ENCODE measurements around the gene KCNH1.

DNA sequence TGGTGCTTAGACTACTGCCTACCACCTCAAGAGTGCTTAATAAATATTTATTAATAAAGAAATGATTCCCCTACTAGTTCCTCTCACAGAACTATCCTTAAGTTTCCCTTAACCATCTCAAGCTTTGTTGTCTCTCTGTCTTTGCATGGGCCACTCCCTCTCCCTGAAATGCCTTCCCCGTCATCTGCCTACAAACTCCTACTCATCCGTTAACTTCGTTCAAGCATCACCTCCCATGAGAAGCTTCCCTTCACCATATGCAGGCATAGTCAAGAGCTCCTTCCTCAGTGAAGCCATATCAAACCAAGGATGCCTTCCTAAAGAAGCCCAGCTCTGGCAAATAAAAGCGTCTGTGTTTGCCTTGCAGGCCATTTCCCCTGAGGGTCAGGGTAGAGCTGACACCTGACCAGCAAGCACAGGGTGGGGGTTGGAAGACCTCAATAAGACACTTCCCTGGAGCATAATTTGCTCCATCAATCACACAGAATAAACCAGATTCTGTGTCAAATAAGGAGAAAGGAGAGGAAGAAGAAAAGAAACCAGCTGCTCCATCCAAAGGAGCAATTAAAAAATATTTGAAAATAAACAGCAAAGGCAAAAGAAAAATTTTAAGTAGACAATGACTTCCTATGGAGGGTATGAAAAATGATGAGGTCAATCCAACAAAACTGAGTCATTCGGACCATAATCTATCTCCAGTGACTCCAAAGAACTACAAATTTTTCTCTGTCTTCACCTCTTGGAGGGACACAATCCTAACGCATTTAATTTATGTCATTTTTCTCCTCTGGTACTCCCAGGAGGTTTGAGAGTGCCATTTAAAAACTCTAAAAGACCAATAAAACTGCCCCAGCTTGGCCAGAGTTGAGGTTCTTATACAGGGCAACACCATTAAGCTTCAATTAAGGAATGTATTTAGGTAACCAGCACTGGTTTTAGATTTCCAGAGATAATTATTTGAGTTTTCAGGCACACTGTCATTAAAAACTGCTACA, 303.6 kb downstream of the KCNH1 start:
- TF ChIP-seq, protein P1, sequence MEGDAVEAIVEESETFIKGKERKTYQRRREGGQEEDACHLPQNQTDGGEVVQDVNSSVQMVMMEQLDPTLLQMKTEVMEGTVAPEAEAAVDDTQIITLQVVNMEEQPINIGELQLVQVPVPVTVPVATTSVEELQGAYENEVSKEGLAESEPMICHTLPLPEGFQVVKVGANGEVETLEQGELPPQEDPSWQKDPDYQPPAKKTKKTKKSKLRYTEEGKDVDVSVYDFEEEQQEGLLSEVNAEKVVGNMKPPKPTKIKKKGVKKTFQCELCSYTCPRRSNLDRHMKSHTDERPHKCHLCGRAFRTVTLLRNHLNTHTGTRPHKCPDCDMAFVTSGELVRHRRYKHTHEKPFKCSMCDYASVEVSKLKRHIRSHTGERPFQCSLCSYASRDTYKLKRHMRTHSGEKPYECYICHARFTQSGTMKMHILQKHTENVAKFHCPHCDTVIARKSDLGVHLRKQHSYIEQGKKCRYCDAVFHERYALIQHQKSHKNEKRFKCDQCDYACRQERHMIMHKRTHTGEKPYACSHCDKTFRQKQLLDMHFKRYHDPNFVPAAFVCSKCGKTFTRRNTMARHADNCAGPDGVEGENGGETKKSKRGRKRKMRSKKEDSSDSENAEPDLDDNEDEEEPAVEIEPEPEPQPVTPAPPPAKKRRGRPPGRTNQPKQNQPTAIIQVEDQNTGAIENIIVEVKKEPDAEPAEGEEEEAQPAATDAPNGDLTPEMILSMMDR (IDR thresholded peaks at IDR 0.05 in 2 of 3, conservative IDR thresholded peaks at IDR 0.05 in 1 of 3; ENCODE audit: insufficient read depth in 2 of 3, low read depth in 1 of 3, low read length in 3 of 3): no peak
- no peak for TF ChIP-seq PRPF4 (IDR thresholded peaks at IDR 0.05; ENCODE audit: insufficient read depth, low read depth, low read length, poor library complexity, severe bottlenecking)
- TF ChIP-seq KLF16 (IDR thresholded peaks at IDR 0.05): no peak
- no peak for TF ChIP-seq ZNF830 (CRISPR knock-in tag; IDR thresholded peaks at IDR 0.05)
- TF ChIP-seq OTX1 (CRISPR knock-in tag; IDR thresholded peaks at IDR 0.05): no peak
- TF ChIP-seq HSF4 (CRISPR knock-in tag; IDR thresholded peaks at IDR 0.05; ENCODE audit: borderline replicate concordance): no peak
- TF ChIP-seq, protein P2, sequence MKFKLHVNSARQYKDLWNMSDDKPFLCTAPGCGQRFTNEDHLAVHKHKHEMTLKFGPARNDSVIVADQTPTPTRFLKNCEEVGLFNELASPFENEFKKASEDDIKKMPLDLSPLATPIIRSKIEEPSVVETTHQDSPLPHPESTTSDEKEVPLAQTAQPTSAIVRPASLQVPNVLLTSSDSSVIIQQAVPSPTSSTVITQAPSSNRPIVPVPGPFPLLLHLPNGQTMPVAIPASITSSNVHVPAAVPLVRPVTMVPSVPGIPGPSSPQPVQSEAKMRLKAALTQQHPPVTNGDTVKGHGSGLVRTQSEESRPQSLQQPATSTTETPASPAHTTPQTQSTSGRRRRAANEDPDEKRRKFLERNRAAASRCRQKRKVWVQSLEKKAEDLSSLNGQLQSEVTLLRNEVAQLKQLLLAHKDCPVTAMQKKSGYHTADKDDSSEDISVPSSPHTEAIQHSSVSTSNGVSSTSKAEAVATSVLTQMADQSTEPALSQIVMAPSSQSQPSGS (CRISPR knock-in tag; IDR thresholded peaks at IDR 0.05): no peak
- no peak for TF ChIP-seq LCOR (CRISPR knock-in tag; IDR thresholded peaks at IDR 0.05)
- no peak for TF ChIP-seq POLR2A (conservative IDR thresholded peaks at IDR 0.05)
- no peak for TF ChIP-seq JUND (IDR thresholded peaks at IDR 0.05; ENCODE audit: borderline replicate concordance, low read depth, low read length)
- no peak for TF ChIP-seq JUND (tag; IDR thresholded peaks at IDR 0.05; ENCODE audit: borderline replicate concordance, low read depth, low read length)
- TF ChIP-seq IRF2 (CRISPR knock-in tag; IDR thresholded peaks at IDR 0.05): no peak
- no peak for TF ChIP-seq YY1 (IDR thresholded peaks at IDR 0.05; ENCODE audit: borderline replicate concordance in 1 of 3, control insufficient read depth in 1 of 3, extremely low read depth in 1 of 3, insufficient read depth in 3 of 3, insufficient read length in 1 of 3, insufficient replicate concordance in 2 of 3, low read depth in 1 of 3, low read length in 2 of 3)
